Activated naive CD4-positive, alpha-beta T cell (primary cell): ENCODE data around the gene SEPTIN11.
"Not testable (repeated sequence)": the region's sequence is repeated elsewhere in the genome, so short reads cannot be mapped to it uniquely, and the experiment has no call there.

Experiments
- DNase-seq, 4 experiments: peaks; one replicate each; lab custom pipeline; 2025; lab: John Stamatoyannopoulos, UW

The SEPTIN11 gene

DNA sequence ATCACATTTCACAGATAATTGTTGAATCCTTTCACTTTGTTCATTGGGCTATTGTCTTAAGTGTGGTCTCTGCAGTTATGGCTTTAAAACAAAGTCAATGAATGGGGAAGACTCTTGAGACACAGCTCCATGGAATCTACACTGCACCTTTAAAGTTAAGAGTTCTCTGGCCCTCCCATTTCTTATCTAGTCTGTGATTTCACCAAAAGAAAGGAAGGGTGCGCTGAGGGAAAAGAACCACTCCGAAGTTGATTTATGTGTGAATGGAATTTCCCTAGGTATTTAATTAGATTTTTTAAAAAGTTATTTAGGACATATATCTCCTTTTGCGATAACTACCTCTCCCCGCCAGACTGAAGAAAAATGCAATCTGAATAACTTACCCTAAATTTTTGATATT lies 2.5 kb downstream of the SEPTIN11 start:
- DNase-seq: no peak

DNA sequence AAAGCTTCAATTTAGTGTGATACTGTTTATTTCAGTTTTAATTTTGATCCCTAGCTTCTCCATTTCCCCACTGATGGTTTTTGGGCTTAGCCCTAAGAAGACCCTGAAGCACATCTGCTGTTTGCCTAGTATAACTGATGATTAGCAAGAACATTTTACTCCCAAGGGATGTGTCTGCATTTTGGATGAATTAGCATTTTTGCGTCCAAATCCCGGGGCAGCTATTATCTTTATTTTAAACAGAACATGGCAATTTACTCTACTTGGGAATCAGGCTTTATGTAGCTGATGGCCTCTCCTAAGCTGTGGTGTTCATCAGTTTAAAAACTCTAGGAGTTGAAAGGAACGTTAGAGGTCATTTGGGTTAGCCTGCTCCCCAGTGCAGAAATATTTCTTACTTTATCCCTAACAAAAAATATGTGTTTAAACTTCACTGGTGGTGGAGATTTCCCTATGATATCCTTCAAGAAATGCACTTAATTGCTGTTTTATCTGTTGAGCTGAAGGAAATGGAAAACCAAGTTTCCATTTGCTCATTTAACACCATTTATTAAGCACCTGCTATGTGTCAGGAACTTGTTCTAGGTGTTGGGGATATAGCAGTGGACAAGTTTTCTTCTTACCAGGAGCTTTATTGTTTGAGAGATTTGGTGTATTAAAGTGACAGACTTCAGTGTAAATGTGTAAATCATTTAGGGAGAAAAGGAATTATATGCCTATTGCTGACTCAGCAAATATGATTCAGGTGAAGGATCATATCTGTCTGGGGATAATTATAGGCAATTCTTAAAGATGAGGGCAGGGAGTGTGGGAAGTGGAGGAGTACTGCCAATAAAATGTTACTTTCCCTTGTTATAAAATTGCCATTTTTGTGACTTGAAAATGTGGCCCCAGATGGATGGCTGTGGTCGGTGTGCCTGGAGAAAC lies 3.4 kb downstream of the SEPTIN11 start:
- DNase-seq: no peak

GRCh38 chr4:76953956-76954355 lies 4.4 kb downstream of the SEPTIN11 start:
- DNase-seq: no peak

GRCh38 chr4:76954489-76954888 lies 4.9 kb downstream of the SEPTIN11 start:
- DNase-seq: no peak

DNA sequence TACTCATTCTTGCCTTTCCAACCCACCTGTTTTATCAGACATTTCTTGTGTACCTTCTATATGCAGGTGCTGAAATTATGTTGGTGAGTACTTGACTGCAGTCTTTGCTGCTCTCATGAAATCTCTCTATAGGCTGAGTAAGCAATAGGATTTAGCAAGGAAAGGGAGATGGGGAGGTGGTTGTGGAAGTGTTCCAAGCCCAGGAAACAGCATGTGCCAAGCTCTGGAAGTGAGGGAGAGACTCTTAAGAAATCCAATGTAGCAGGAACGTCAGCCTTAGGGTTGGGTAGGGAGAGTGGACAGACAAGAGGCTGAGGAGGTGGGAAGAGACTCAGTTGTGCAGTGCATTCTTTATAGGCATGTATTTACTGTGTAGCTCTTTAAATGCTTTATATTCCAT lies 5.6 kb downstream of the SEPTIN11 start:
- no peak for DNase-seq

DNA sequence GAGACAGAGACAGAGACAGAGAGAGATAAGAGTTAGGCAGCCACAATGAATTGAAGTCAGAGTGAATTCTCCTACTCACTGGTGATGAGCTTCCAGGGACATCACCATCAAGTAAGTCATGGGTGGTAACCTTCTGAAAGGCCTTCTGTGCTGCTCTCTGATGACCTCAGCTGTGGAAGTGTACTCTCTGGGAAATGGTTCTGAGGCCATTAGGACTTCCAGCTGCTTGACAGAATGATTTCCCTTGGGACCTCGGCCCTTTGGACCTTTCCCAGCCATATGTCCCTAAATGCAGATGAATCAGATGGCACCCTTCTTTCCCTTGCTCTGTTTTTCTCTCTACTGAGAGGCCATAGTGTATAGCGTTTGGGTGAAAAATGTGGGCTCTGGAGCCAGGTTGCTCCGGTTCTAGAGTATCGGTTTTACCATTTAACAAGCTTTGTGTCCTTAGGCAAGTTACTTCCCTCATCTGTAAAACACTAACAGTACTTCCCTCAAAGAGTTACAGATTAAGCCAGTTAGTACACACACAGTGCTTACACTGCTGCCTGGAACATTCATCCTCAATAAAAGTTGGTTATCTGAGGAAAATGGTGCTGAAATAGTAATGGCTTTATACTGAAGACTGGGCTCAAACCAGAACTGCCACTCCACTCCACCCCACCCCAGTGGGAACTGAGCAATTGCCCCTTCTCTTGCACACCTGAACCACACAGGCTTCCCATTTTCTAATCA lies 7.6 kb downstream of the SEPTIN11 start:
- no peak for DNase-seq

GRCh38 chr4:76958891-76959290 lies 9.3 kb downstream of the SEPTIN11 start:
- no peak for DNase-seq

GRCh38 chr4:76960014-76960413 lies 10.5 kb downstream of the SEPTIN11 start:
- no peak for DNase-seq

GRCh38 chr4:76962406-76963130 lies 13.0 kb downstream of the SEPTIN11 start:
- DNase-seq: no peak

DNA sequence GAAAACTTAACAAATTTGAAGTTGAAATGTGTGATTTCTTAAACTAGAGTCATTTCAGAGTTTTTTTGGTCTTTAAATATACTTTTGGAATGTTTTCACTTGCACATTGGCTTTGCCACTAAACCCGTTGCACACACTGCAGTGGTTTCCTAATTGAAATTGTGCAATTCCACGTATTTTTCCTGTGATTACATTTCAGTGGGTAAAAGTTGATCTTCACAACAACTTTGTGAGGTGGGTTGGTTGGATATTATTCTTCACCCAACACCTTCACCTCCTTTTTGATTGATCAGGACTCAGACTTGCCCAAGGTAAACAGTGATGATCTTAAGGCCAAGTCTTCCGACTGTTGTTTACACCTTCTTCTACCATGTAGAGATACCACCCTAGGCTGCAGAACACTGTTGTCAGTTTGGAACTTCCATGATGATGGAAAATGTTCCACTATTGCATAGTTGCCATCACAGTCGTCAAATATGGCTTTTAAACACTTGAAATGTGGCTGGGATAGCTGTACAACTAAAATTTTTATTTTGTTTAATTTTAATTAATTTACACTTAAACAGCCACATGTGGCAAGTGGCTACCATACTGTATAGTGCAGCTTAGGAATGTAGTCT lies 13.7 kb downstream of the SEPTIN11 start:
- DNase-seq: no peak

DNA sequence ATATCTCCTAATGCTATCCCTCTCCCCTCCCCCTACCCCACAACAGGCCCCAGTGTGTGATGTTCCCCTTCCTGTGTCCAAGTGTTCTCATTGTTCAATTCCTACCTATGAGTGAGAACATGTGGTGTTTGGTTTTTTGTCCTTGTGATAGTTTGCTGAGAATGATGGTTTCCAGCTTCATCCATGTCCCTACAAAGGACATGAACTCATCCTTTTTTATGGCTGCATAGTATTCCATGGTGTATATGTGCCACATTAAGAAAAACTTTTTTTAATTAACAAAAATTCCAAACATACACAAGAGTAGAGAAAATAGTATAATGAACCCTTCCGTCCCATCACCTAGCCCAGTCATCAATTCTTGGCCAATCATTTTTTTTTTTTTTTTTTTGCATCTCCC lies 14.4 kb downstream of the SEPTIN11 start:
- DNase-seq: not testable (repeated sequence)

DNA sequence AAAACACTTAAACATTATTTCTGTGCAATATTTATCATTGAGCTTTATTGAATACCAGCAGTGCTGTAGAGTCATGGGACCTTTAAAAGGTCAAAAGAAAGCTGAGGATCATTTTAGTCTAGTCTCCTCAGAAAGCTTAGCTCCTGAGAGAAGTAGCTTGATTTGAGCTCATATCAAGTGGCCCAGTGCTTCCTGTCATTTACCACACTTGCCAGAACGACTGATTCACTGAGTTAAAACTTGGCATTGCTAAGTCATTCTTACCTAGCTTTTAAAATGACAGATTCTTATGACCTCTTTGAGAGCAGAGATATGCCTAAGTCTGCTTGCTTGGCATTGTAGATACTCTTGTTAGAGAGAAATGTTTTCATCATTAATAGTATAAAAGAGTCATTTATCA lies 15.2 kb downstream of the SEPTIN11 start:
- no peak for DNase-seq

- no peak for DNase-seq
These were observed 16.5 kb downstream of the SEPTIN11 start for GRCh38 chr4:76965866-76966579.

DNA sequence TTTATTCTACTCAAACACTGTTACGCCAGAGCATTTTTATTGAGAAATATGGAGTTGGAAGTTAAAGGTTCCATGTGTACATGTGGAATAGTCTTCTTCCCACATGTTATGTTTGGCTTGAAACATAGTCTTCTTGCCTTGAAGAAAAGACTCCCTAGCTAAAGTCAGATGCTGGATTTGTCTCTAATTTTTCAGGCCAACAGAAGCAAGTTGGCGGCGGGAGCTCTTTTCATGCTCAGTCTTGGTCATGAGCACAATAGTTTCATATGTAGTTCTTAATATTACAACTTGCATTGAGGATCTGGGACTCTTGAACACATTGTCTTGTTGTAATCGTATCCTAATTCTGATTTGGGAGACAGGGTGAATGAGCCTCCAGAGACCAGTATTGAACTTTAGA lies 19.4 kb downstream of the SEPTIN11 start:
- DNase-seq: no peak

DNA sequence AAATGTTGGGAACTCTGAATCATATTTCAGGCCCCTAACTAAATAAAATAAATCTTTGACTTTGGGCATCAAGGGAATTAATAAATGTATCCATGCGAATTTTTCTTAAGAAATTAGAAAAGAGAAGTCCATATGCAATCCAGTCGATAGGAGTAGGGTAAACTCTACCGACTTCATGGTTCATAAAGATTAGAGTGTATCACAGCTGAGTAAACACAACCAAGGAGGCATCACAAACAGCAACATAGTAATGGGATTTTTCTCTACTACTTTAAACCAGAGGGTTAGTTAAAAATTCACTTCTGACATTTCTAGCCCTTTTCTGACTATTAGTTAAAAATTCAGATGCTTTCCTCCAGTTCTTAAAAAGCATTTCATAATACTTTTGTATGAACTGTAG lies 19.9 kb downstream of the SEPTIN11 start:
- no peak for DNase-seq

GRCh38 chr4:76969941-76970529 lies 20.5 kb downstream of the SEPTIN11 start:
- DNase-seq: no peak

- no peak for DNase-seq
These were observed 22.8 kb downstream of the SEPTIN11 start for GRCh38 chr4:76972306-76972705.

GRCh38 chr4:76974150-76974549 lies 24.6 kb downstream of the SEPTIN11 start:
- DNase-seq: no peak

DNA sequence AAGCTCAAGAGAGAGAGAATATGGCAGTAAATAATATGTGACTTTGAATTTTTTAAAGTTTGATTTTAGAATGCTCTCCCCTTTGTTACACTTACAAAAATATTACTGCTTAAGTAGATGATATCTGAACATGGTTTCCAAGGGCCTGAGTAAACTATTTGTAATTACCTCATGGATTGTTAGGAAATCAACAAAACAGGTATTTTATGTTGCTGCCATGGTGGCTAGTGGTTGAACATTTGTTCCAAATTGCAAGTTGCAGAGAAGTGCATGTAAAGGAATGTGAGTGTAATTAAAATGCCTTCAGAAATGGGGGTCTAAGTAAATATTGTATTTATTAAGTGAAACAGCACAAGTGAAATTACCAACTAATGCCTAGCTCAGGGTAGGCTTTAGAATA lies 27.6 kb downstream of the SEPTIN11 start:
- no peak for DNase-seq

- DNase-seq: no peak
These were observed 28.3 kb downstream of the SEPTIN11 start for GRCh38 chr4:76977736-76978350.

- DNase-seq: no peak
These were observed 29.7 kb downstream of the SEPTIN11 start for GRCh38 chr4:76979236-76979635.
